Dermis microvascular lymphatic vessel endothelial cell (primary cell): ENCODE results near the gene APOL3. TPM values are rescaled to one million over a fixed set of nuclear protein-coding genes. Genes with fewer than 3 reads are reported as not detected.
"Not testable (repeated sequence)": the region's sequence is repeated elsewhere in the genome, so short reads cannot be mapped to it uniquely, and the experiment has no call there.

Source experiments
- DNase-seq, 2 donors: peaks; one replicate each; pipeline versions ENCODE4 v3.0.0 to v3.0.0-alpha.2; 2010; ENCODE audit warnings: low read depth in 2 of 2
- total RNA-seq: library from RNA; depleted of rRNA; stranded (reverse); fragments of >200 nt; gene quantifications from 2 replicates; pipeline ENCODE4 v1.2.1, GENCODE V29; 2014

The APOL3 gene, protein sequence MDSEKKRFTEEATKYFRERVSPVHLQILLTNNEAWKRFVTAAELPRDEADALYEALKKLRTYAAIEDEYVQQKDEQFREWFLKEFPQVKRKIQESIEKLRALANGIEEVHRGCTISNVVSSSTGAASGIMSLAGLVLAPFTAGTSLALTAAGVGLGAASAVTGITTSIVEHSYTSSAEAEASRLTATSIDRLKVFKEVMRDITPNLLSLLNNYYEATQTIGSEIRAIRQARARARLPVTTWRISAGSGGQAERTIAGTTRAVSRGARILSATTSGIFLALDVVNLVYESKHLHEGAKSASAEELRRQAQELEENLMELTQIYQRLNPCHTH
- total RNA-seq = 118 and 218 TPM in 2 replicates

DNA sequence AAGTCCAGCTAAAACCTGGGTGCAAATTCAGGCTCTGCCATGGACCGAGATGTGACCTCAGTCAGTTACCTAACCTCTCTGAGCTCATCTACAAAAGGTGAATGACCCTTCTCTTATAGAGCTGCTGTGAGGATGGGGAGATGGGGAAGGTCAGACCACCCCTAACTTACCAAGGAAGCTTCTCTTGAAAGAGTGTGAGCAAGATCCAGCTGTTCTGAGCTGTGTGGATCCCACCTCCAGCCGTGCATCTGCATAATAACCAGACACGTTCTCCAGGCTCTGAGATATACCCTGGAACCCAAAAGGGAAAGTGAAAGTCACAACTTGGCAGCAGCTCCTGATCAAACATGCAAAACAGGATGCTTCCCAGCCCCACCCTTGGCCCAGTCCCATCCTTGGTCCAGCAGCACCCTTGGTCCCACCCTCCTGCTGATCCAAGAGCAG is at the start of gene APOL3:
Gene APOL3, minus strand, starts transcription at position 257 of the 444 bp plus-strand sequence. CDS start 11,700 bp downstream, outside the sequence.
- DNase-seq = peak; percentile 78 to 85

DNA sequence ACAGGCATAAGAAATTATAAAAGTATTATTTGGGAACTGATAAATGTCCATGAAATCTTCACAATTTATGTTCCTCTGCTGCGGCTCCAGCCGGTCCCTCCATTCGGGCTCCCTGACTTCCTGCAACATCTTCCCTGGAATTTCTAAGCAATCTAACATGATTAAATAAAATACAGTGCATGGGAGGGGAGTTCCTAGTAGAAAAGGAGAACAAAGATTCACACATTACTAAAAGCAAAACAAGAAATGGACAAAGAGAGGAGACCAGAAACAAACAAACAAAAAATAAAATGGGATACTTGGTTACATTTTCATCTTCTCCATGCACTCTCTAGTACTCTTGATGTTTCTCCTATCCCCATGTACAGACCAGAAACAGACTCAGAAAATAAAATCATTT is 49.7 kb upstream of the APOL3 start:
- no peak for DNase-seq

DNA sequence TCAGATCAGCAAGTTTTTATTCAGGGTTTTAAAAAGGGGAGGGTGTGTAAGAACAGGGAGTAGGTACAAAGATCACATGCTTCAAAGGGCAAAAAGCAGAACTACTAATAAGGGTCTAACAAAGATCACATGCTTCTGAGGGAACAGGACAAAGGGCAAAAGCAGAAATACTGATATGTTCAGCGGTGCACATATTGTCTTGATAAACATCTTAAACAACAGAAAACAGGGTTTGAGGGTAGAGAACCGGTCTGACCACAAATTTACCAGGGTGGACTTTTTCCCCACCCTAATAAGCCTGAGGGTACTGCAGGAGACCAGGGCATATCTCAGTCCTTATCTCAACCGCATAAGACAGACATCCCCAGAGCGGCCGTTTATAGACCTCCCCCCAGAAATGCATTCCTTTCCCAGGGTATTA is 48.9 kb upstream of the APOL3 start:
- not testable (repeated sequence) for DNase-seq

DNA sequence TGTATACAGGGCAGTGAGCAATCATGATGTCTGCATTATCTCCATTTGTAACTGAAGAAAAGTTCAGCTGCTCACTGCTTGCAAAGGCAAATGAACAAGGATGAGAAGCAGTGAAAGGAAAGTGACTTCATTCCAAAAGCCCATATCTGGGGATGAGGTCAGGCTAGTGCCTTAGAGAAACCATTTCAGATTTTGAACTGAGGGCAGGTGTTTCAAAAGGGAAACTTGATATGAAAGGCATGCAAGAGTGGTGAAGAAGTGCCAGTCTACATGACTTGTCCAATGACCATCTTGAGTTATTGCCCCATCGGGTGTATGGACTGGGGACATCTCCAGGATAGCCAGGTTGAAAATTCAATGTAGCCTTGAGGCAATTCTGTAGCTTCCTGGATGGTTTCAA is 48.4 kb upstream of the APOL3 start:
- no peak for DNase-seq

DNA sequence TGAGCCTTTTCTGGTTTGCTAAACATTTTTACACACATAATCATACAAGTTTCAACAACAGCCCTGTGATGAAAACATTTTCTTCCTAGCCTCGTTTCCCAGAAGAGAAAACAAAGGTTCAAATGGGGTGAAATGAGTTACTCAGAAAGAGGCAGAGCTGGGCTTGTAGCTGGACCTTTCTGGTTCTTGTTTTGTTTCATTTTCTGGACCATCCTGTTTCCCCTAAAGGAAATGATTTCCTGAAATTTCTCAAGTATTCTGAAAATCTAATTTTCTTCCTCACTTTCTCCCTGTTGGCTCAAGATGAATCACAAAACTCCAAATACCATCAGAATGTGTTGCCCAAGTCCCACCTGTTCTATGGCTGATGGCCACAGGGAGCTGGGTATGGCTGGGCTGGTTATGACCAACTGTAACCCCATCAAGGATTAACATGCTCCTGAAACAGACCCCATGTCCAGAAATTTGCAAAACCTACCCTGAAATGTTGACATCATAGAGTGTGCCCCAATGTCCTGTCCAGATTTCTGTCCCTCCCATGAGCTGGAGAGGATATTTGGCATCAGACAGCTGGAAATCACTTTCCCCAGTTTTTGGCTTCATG is 47.7 kb upstream of the APOL3 start:
- DNase-seq = no peak

DNA sequence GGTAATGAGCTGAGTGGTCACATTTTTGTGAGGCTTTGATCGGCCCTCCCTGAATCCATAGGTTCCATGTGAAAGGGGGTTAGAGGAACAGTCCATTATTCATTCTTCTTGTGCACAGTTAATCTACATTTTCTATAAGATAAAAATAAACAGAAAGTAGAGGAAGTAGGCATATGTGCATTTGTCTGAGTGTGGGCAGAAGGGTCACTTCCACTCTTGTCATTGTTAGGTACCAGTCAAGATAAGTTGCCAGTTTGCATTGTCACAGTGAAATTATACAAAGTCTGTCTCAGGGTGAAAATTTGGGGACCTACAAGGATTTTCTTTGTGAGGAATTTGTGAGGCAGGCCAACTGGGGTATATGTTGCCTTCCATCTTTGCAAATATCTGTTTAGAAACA is 45.7 kb upstream of the APOL3 start:
- DNase-seq = no peak

DNA sequence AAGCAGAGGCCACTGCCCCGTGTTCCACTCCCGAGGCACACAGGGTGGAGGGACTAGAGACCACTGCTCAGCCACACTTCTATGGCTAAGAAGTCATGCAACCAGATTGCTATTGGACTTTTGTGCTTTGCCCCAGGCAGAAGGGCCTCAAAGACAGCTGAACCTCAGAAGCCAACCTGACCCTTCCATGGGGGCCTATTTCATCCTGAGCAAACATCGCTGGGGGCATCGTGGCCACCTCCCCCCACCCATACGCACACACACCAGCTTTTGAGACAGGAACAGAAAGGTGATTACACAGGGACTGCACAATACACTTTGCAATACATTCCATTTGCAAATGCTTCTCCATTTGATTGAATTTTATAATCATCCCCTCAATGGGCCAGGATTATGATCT is 45.0 kb upstream of the APOL3 start:
- not testable (repeated sequence) for DNase-seq

DNA sequence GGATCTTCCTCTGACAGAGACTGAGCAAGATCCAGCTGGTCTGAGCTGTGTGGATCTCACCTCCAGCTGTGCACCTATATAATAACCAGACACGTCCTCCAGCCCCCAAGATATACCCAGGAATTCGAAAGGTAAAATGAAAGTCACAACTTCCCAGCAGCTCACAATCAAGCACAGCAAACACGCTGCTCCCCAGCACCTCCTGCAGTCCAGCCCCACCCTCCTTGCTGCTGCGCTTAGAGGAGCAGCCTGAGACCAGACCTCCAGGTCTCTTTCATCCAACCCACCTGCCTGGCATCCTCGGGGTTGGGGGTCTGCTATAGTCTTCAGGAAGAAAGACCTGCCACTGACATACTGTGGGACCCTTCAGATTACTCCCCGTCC is 44.1 kb upstream of the APOL3 start:
- no peak for DNase-seq

DNA sequence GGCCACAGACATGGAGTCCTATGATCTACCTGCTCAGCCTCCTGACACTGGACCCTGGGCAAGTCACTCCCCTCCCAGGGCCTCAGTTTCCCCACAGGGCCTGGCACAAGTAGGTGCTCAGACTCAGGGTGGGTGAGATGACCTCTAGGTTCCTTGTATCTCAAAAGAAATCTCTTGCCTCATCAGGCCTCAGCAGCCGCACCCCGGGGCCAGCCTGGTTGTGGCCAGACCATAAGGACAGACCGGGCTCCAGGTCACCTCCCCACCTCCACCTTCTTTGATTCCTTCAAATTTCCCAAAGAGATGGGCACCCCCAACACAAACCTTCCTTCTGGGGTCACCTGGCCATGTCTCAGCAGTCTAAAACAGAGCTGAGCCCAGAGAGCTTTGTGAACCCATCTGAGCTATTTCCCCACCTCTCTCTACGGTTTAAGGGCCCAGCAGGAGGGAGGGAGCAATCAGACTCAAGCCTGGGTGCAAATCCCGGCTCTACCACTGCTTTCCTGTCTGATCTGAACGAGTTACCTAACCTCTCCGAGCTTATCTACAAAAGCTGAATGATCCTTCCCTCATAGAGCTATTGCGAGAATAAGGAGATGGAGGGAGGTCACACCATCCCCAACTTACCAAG is 43.6 kb upstream of the APOL3 start:
- DNase-seq = no peak

DNA sequence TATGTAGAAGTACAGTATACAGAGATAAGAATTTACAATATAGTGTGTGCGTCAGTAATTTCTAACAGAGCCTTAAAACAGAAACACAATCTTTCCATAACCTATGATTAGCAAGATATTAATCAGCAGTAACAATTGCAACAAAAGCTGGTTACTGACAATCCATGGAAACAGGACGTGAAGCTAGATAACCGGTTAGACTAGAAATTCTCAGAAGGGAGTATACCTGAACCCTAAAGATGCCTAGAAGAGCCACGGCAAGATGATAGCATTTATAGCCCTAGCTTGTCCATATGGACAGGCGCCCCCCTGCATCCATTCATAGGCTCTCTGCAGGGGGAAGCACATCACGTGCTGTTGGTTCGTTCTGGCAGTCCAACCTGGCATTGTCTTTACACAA is 42.9 kb upstream of the APOL3 start:
- DNase-seq = not testable (repeated sequence)

DNA sequence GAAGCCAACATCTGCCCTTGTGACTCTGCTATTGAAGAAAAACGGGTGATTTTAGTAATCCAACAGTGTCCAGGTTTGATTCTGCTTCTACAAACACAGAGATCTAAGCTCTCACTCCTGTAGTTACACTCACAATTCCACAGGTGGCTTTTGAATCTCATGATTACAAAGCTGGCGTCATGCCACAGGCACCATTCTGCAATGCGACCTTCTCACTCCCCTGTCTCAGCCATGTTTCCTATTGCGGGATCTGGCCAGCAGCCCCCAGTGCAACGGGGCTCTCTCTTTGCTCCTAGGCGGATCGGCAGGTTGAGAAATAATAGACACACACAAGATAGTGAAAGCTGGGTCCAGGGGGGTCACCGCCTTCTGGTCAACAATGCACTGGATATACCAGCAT is 42.4 kb upstream of the APOL3 start:
- DNase-seq = peak; percentile 95

DNA sequence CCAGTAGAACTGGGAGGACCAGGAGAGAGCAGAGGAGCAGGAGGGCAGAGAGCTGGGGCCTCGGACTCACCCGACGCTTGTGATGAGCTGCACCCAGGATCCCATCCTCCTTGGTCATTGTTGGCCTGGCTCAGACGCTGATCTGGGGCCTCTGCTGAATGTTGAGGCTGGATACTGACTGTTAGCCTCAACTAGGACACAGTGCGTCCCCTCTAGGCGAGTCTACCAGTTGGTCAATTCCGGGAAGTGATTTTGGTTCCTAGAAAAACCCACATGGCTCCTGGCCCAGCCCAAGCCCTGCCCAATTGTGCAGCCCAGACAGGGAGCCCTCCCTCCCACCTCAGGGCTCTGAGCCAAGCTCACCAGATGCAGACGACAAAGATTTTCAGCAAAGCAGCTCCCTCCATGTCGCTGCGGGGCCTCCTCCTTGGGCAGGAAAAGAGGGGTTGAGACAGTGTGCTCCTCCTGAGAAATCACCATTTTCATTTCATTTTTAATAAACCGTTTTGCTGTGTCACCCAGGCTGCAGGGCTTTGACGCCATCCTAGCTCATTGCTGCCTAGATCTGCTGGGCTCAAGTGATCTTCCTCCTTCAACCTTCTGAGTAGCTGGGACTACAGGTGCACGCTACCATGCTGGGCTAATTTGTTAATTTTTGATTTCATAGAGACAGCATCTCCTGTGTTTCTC is 41.2 kb upstream of the APOL3 start, which contains the start of gene APOL4:
Gene APOL4, minus strand, starts transcription at position 180 of the 690 bp plus-strand sequence. Its CDS starts 75 bp downstream, at position 105.
- DNase-seq = no peak

DNA sequence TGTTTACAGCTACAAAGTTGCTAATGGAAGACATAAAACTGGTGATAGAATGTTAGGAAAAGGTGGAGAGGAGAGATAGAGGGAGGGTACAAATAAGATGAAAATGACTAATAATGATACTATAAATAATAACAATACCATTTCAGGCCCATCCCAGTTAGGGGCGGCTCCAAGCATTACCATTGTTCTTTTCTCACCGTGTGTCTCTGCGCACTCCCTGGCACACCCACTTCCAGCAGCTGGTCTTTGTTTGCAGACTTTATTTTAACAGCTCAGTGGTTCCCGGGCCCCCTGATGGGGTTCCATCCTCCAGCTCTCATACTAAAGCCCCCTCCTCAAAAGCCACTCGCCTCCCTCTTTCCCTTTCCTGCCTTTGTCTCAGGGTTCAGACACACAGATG is 40.5 kb upstream of the APOL3 start:
- DNase-seq = not testable (repeated sequence)

DNA sequence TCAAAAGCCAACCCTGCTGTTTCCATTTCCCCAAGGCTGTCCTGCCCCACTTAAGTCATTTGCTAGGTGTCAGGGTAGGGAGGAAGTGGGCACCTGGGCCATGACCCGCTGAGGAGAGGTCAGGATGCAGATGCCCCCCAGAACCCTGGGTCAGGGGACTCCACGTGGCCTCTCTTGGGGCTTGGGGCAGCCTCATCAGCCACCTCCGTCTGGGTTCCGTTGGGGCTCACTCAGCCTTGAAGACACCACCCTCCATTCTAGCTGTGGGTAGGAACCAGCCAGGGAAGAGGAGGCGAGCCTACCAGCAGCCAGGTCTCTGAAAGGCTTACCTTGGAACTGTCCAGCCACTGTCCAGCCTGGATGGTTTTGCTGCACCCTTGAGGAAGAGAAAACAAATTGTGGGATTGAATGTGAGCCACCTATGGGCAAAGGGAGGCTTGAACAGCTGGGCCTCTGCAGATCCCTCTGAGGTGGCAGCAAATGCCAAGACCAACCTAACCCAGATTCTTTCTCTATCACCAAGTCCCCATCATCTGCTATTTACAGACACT is 38.5 kb upstream of the APOL3 start:
- no peak for DNase-seq

DNA sequence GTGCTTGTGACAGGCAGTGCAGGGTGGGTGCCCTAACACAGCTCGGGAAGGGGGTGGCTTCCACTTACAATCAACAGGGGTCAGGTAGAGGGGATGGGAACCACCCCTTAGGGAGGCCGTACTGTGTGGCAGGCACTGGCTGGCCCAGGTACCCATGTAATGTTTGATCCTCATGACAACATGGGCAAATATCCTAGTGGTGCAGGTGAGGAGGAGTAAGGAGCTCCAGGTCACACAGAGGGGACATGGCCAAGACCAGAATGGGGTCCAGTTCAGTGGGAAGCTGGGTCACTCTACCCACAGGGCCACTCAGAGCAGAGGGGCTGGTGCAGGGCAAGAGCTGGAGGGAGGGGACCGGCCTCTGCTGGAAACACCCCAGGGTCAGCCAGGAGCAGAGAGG is 38.0 kb upstream of the APOL3 start:
- DNase-seq = no peak

DNA sequence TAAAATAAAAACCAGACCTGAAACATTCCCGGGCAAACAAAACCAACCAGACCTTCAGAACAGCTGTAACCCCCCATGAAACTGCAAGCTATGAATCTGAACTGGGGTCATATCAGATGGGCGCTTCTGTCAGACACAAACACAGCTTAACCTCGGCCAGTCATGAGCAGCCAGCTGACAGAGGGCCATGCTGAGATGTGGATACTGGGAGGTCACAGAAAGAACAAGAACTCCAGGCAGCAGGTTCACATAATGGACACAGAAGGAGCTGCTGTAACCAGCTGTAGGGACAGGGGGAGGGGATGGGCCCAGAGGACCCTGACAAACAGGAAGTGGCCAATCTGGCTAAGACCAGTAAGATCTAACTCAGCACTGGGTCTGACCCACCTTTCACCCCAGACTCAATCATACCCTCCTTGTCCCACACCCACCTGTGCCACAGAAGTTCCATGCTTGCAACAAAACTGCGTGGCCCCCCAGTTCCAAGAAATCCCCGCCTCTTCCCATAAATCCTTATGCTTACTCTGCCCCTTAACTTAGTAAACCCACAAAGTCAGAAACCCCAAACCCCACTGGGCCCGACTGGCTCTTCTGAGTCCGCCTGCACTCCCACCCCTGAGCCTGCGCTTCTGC is 37.1 kb upstream of the APOL3 start:
- no peak for DNase-seq

DNA sequence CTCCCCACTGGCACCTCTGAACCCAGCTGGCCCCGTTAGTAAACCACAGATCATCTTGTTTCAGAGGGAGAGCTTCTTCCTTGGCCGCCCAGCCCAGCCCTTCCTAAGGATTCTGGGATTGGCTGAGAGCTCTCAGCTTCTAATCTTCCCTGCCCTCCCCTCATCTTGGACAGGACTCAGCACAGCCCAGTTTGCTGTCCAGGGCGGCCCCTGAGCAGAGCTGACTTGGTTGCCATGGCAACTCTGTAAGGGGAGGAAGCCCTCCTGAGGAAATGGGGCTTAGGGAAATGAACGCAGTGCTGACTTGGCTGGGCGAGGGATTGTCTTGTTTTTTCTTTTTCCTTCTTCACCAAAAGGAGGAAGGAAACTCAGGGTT is 36.5 kb upstream of the APOL3 start:
- DNase-seq = peak in 1 of 2 donors; percentile 65

DNA sequence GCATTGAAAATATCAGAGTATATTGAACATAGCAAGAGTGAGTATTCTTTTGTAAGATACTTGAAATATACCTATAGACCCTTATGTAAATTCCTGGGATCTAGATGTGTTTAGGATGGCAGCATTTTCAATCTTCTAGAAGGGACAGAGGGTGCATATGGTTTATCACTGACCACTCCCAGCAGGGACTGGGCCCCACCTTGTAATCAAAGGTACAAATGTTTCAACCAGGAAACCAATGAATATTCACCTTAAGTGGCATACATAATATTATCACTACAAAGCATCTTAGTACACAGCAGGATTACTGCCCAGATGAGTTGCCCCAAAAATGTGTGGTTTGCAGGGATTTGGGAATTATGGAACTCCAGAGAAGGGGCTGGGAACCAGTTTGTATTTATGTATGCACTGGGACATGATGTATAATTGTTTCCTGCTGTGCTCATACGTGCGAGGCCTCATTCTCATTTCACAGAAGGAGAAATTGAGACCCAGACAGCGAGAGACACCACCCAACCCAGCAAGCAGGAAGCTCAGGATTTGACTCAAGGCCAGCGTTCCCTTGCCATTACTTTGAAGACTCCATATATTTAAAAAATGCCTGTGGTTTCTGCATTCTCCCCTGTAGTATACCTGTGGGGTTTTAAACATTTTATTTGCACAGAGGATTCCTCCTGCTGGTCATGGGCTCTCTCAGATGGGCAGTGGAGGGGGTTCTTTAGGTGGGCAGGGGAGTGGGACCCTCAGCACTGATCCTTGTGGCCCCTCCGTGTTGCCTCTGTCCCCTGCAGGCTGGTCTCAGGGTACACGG is 35.9 kb upstream of the APOL3 start:
- no peak for DNase-seq

DNA sequence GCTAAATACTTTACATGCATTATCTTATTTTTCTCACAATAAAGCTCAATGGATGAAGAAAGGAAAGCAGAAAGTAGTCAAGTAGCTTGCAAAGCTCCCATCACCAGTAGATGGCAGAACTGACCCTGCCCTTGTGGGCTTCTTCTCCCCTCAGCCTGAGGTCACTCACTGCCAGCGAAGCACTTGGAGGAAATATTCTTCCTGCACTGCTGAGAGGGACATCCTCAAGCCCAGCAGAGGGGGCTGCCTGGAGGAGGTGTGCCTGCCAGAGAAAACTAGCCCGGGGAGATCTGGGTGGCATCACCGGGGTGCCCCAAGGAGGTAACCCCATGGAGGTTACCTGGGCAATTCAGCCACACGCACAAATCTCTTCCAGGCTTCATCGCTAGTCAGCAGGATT is 34.4 kb upstream of the APOL3 start:
- DNase-seq = peak; percentile 11 to 68

DNA sequence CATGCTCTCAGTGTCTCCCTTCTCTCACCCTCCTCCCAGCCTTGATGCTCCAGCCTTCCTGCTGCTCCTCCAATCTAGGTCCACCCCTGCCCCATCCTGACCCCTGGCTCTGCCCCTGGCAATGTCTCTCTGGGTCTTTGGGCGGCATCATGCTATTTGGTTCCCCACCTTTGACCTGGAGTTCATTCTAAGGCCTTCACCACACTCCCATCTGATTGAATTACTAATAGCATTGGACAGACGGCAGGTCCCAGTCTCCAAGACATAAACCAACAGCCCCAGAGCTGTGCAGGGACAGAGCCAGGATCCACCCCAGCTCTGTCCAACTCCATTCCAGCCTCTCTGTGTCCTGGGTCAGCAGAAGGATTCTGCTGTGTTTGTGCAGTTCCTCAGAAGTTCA is 33.8 kb upstream of the APOL3 start:
- no peak for DNase-seq
